Stimulated activated CD4-positive, alpha-beta T cell treated with anti-CD3 and anti-CD28 coated beads, TNF-alpha, amount 100 ng/mL, for 4 hours (primary cell): Measurements from ENCODE around the gene C14orf132.

Source experiments
- DNase-seq, 3 experiments: peaks; one replicate each; pipeline ENCODE4 v3.0.0-alpha.2; 2020; ENCODE audit warnings: low read depth in 3 of 3

The C14orf132 gene

DNA sequence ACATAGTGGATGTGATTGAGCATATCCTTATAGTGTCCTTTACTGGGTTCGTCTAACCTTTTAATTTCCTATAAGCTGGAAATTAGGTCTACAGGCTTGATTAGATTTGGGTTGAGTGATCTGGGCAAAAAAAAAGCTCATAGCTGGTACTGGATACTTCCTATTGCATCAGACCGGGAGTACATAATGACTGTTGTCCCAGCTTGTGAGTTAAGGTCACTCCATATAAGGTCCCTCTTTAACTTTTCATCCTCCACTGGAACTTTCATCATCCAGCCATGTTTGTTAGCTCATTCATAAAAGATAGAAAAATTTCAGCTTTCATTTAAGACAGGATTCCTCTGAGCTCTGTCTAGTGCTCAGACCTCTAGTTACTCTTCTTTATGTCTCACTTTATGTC is 80.8 kb downstream of the C14orf132 start:
- no peak for DNase-seq

DNA sequence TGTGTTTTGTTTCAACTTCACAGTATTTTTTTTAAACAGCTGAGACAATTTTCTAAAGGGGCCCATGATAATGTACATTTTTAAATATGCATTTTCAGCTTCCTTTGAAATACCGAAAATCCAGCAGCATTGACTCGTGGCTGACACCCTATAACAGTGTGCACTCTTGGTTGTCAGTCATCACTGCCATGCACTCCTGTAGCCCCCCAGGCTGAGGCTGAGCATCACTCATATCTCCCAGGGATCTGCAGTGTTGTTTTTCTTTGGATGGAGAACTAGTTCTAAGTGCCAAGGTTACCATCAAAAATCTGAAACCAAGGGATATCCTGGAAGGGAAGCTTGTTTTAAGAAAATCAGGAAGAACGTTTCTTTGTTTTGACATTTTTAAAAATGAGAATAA is 81.2 kb downstream of the C14orf132 start:
- no peak for DNase-seq

DNA sequence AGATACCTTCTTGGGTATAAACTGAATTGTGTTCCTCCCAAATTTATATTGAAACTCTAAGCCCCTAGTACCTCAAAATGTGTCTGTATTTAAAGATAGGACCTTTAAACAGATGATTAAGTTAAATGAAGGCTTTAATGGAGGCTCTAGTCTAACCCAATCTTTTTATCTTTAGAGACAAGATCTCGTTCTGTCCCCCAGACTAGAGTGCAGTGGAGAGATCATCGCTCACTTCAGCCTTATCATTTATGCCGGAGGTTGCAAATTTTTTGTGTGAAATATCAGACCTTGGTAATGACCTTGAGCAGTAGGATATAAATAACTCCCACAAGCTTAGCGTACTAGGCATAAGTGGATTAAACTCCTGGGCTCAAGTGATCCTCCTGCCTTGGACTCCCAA is 81.8 kb downstream of the C14orf132 start:
- DNase-seq = no peak

DNA sequence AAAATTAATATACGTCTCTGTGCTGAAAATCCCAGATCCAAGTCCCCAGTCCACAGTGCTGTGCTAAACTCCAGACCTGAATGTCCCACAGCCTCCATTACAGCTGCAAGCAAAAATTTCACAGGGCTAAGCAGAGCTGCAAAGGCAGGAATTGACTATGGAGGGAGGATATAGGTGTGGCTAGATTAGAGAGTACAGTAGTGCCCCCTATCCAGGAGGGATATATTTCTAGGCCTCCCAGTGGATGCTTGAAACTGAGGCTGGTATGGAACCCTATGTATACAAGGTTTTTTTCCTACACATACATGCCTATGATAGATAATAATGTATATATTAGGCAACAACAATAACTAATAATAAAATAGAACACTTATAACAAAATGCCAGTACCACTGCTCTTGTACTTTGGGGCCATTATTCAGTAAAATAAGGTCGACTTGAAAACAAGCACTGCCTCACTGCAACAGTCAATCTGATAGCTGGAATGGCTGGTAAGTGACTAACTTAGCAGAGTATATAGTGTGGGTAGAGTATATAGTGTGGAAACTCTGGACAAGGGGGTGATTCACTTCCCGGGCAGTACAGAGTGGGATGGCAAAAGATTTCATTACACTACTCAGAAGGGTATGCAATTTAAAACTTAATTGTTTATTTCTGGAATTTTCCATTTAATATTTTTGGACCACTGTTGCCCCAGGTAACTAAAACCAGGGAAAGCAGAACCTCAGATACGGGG is 82.7 kb downstream of the C14orf132 start:
- DNase-seq = no peak

DNA sequence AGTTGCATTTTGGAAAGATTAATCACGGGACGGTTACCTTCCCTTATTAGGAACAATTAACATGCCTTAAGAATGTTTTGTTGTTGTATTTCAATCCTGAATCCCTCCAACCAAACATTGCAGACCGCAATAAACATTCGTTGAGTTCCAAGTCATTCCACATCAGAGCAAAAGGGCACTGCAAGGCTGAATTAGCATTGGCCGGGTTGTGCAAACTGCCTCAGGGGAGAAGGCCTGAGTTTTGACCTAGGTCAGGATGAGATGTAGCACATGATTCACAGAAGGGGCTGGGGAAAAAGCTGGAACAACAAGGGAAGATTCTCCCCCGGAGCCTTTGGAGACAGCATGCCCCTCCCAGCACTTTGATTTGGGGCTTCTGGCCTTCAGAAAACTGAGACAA is 83.3 kb downstream of the C14orf132 start:
- no peak for DNase-seq

DNA sequence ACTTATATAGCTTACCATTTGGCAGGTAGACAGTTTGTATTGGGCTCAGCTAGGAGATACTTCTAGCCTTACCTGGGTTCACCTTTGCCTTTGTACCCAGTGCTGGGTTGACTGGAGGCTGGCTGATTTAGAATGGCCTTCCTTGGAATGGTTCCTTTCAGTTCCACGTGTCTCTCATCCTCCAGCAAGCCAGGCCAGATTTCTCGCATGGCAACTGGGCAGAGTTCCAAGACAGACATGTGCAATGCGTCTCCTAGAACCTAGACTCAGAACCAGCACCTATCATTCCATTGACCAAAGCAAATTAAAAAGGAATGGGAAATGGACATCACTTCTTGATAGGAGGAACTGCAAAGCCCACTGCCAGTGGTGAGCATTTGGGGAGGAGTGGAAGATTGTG is 86.4 kb downstream of the C14orf132 start:
- no peak for DNase-seq

DNA sequence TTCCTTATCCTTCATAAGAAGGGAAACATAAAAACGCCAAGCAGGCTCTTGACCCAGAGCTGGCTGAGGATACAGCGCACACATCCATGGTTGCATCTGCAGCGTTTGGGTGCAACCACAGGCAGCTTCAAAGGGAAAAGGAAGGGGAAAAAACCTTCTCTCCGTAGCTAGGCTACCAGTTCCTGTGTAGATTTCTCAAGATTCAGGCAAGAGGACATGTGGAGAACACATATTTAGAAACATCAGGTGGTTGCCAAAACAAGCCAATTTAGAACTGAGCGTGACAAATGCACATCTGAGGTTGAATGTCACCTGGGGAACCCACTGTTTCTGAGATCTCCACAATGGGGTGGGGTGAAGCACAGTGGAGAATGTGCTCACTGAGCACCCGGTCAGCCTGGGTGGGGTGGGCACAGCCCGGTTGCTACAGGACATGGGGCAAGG is 87.2 kb downstream of the C14orf132 start:
- no peak for DNase-seq

DNA sequence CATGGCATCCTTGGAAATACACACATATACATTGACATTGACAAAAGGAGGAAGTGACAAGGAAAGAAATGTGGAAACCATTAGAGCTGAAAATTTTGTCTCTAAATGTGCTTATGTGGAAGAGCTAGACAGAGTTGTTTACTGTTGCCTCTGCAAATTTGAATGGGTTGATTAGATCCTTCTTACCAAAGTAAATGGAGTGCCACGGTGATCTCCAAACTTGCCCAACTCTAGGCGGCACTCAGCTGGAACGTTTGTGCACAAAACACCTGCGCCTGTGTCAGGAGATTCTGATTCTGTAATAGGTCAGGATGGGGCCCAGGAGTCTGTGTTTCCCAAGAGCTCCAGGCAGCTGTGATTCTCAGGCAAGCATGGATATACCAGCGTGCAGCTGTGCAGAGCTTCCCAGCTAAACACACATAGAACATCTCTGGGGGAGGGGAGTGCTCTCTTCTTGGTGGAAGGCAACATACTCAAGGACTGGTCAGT is 87.7 kb downstream of the C14orf132 start:
- no peak for DNase-seq

DNA sequence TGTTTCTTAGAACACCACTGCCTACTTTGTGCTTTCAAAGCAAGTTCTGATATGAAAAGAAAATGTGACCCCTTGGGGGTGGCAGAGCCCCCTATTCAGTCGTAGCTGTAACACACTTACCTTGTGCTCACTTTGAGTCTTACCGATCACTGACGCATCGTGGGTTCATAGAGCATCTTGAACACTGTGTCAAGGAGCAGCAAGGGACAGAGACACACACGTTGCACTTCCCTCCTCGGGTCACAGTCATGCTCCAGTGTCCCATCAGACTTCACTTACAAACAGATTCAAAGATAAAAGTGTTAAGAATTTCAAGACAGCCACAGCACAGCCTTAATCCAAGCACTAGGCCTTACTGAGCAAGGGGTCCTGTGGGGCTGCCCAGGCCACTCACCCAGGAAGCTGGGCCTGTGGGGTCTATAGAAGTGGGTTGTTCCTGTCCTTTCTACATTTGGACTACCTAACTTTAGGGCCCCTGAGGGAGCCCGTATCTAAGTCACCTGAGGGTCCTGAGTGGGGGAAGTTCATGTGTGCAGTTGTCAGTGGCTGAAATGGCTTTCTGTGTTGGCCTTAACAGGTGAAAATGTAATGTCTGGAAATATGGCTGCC is 90.1 kb downstream of the C14orf132 start:
- no peak for DNase-seq

DNA sequence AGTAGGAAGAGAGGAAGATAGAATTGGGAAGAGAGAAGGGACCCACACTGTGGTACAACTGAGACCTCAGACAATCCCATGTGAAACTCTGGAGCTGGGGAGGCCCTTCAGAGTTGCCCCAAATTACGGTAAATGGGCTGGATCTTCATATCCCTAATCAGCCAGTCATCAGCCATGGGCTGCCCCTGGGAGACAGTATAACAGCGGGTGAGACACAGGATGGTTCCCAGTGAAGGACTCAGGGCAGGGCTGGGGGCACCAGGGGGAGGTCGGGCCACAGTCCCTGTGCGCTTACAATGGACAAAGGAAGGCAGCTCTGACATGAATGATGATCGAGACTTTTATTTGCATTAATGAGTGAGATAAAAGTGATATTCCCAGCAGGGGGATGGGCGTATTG is 91.2 kb downstream of the C14orf132 start:
- no peak for DNase-seq

DNA sequence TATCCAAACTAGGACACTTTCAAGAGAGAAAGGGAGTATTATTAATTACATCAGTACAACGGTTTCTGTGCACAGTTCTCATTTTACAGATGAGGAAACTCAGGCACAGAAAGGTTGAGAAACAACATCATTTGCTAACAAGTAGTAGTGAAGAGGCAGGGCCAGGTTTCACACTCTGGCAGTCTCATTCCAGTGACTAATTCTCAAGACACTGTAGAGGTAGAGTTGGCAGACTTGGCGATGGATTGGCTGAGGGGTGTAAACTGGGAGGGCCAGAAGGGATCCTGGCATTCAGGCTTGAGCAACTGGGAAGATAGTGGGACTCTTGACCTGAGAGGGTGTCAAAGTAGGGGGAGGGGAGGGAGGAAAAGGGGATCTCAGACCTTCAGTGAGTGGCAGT is 91.7 kb downstream of the C14orf132 start:
- no peak for DNase-seq

DNA sequence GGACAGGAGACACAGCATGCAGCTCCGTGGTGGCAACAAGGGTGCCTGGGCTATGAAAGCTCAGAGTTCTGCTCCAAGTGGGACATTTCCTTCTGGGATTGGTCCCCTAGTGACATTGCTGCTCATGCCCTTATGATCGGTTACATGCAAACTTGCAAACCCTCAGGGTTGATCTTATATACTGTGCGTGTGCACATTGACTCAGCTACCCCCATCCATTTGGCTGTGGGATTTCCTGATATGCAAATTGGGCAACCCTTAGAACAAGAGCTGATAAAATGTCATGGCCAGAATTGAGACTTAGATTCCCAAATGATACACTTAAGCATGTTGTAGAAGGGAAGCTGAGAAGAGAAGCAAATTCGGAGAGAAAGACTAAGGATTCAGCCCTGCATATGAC is 92.7 kb downstream of the C14orf132 start:
- DNase-seq = no peak

DNA sequence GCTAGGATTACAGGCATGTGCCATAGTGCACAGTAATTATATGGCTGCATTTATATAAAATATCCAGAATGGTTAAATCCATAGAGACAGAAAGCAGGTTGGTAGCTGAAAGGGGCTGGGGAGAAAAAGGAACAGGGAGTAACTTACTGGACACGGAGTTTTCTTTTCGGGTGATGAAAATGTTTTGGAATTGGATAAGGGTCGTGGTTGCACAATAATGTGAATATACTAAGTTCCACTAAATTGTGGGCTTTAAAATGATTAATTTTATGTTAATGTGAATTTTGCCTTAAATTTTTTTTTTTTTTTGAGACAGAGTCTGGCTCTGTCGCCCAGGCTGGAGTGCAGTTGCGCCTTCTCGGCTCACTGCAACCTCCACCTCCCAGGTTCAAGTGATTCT is 95.3 kb downstream of the C14orf132 start:
- DNase-seq = no peak

DNA sequence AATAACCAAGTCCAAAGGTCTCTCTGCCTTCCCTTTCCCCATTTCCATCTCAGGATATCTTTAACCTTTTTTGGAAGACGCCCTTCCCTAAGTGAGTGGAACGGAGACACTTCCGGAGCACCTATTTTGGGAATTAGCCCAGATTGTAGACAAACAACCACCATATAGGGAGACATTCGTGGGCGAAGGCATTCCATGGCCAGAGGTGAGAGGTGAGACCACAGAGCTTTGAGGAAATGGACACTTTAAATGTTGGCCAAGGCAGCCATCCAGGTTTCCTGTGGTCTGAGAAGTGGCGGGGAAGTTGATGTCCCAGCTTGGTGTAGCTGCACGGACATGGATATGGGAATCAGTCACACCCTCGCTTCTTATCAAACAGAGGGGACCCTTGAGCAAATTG is 96.1 kb downstream of the C14orf132 start:
- no peak for DNase-seq

DNA sequence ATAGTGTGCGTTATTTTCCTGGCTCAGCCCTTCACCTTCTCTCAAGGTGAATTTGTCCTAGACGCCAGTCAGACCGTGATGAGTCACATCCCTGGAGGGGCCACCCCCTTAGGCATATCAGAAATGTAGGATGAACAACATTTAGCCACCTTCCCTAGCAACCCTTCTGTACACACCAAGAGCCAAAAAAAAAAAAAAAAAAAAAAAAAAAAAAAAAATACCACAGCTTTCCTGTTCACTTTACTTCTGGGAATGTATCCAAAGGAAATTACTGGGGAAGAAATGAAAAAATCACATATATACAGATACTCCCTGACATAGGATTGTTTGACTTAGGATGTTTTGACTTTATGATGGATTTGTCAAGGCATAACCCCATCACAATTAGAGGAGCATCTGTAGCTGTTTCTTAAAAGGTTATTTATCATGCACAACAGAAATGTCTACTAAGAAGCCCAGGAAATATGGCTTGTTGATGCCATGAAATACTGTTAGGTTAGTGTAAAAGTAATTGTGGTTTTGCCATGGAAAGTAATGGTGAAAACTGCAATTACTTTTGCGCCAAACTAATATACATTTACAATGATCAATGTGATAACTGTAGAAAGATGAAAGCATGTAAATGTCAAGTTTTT is 97.3 kb downstream of the C14orf132 start:
- DNase-seq = no peak

DNA sequence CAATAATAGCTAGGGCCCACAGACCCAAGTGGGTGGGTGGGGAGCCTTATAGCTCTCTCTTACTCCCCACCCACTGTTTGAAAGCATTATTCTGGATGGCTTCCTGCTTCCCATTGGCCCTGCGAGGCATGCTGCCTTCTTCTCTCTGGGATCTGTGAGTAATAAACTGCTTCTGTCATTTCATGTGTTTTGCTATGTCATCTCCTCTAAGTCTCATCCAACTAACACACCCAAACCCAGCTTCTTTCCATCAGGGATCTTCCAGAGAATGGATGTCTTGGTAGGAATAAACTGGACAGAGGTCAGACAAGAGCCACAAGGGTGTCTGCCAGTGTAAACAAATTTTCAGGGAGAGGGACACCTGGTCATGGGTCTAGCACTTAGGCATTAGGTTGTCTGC is 99.1 kb downstream of the C14orf132 start:
- no peak for DNase-seq

DNA sequence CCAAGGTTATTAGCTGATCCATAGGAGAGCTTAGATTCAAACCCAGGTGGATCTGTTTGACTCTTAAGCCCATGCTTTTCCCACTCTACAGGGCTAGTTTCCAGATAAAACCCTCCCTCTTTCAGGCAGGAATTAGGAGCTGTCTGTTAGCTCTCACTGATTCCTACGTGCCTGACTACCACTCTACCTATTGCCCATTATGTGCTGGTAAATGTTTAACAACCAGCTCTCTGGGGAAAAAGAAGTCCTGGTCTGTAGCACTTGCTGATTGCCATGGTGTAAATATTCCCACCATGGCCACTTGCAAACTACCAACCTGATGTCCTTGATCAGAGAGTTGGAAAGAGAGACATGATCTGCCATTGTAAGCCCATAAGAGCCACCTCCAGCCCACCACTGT is 100.0 kb downstream of the C14orf132 start:
- DNase-seq = no peak

DNA sequence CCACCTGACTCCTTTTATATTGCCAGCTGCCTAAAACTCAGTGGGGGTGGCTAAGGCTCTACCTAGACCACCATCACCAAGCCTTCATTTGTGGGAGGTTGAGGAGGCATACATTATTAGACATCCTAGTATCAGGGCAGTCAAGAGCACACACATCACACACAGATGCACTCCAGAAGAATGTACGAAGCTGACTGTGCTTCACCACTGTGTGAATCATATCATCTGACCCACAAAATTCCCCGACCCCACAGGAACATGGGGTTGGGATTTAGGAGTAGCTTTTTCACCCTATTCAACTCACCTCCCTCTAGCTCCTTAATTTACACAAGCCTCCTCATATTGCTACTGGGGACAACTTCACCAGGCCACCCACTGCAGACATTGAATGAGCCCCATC is 100.7 kb downstream of the C14orf132 start:
- DNase-seq = no peak

DNA sequence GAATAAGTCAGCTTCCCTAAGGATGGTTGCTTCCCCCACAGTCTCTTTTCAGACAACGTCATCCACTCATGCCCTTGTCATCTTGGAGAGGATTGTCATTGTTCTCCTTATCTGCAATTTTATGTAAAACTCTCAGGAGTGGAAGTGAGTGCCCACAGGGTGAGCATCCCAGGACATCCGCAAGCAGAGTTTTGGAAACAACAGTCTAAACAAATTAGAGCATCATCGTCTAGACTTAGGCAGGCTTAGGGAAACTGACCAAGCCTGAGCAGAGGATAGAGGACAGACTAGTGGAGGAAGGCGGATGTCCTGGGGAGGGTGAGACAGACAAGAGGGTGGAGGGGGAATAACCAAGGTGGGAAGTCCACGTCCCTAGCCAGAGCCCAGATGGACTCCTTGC is 101.8 kb downstream of the C14orf132 start:
- DNase-seq = no peak
